A549 treated with GW870086 at 1 μM for 4 hours (cell line): ENCODE data around the gene TEX11. TPM values are rescaled to one million over a fixed set of nuclear protein-coding genes. Genes with fewer than 3 reads are reported as not detected.

Experiments used
- total RNA-seq: library from RNA; stranded (reverse); fragments of 200-300 nt; extraction: Qiagen RNA extraction; gene quantifications from 5 replicates; pipeline ENCODE4 v1.2.3, GENCODE V29; 2022; ENCODE audit warnings: low read depth

TEX11 gene
- not detected in 5 replicates for total RNA-seq

GRCh38 chrX:70908541-70908940 lies at the start of gene TEX11:
TSS of gene TEX11 (minus strand) at chrX:70908711. CDS start at chrX:70907789, 922 bp downstream.

Other genes starting within 250 kb of the TEX11 start
- 0.08 TPM in 1 of 5 replicates, not detected in the others for gene SLC7A3, start 22.4 kb upstream of the TEX11 start, total RNA-seq
- 69.4 to 77.8 TPM (median 74.9 TPM) in 5 replicates for gene SNX12, start 159.6 kb upstream of the TEX11 start, total RNA-seq
- 1.1 to 1.4 TPM (median 1.2 TPM) in 5 replicates for gene FOXO4, start 187.1 kb upstream of the TEX11 start, total RNA-seq
- gene CXorf65, start 198.0 kb upstream of the TEX11 start, total RNA-seq: not detected in 5 replicates
- gene IL2RG, start 202.9 kb upstream of the TEX11 start, total RNA-seq: 0.15 to 0.49 TPM (median 0.23 TPM) in 5 replicates
- 8.5 to 13.1 TPM (median 10.1 TPM) in 5 replicates for gene MED12, start 209.9 kb upstream of the TEX11 start, total RNA-seq
- 0.70 to 1.2 TPM (median 1.00 TPM) in 5 replicates for gene NLGN3, start 236.1 kb upstream of the TEX11 start, total RNA-seq